Measurements from ENCODE around the gene ASB5.

DNA sequence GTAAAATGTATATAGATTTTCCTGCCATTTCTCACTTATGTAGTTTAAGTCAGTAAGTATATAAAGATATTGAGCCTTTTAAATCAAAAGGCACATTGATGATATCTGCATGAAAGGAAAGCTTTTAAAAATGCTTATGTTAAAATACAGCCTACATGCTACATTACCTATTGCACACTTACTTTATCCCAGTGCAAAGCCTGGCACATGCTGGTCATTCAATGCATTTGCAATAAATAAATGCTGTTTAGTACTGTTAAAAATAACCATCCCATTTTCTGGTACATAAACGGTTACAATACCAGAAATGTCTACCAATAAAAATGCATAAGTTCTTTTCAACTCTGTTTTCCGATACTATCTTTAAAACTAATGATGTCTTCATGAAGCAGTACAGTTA lies 51.5 kb downstream of the ASB5 start:
- TF ChIP-seq, protein P1, sequence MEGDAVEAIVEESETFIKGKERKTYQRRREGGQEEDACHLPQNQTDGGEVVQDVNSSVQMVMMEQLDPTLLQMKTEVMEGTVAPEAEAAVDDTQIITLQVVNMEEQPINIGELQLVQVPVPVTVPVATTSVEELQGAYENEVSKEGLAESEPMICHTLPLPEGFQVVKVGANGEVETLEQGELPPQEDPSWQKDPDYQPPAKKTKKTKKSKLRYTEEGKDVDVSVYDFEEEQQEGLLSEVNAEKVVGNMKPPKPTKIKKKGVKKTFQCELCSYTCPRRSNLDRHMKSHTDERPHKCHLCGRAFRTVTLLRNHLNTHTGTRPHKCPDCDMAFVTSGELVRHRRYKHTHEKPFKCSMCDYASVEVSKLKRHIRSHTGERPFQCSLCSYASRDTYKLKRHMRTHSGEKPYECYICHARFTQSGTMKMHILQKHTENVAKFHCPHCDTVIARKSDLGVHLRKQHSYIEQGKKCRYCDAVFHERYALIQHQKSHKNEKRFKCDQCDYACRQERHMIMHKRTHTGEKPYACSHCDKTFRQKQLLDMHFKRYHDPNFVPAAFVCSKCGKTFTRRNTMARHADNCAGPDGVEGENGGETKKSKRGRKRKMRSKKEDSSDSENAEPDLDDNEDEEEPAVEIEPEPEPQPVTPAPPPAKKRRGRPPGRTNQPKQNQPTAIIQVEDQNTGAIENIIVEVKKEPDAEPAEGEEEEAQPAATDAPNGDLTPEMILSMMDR (optimal IDR thresholded peaks at IDR 0.05 in 1 of 3, IDR thresholded peaks at IDR 0.05 in 1 of 3, conservative IDR thresholded peaks at IDR 0.05 in 1 of 3; ENCODE audit: extremely low read depth in 1 of 3, insufficient read depth in 2 of 3, low read length in 3 of 3), result no peak
- TF ChIP-seq EZH2 (IDR thresholded peaks at IDR 0.05; ENCODE audit: low read length), result no peak

Data from keratinocyte (primary cell).